Measurements from ENCODE around the gene TCEA2.

TCEA2 gene

GRCh38 chr20:64062596-64063388 is at the start of gene TCEA2:
TCEA2 (plus strand) TSS chr20:64063198; CDS start chr20:64063313, 115 bp downstream.
- TF ChIP-seq MAX (IDR thresholded peaks at IDR 0.05; ENCODE audit: low read depth, low read length) (peak; percentile 89), POLR2A (IDR thresholded peaks at IDR 0.05; ENCODE audit: extremely low read depth, insufficient read length) (peak; percentile 58), CTCF (IDR thresholded peaks at IDR 0.05; ENCODE audit: low read depth, low read length) (no peak), MYC (IDR thresholded peaks at IDR 0.05; ENCODE audit: low read depth, low read length) (peak; percentile 93)
- peak; percentile 96 for DNase-seq (ENCODE audit: low read depth)
- H3K4me3 ChIP-seq (ENCODE audit: low read depth, low read length) = peak within 1 kb of the TSS; percentile 56

GRCh38 chr20:64015635-64016034 is 47.4 kb upstream of the TCEA2 start:
- no peak for DNase-seq (ENCODE audit: low read depth)
- no peak overlapping the region for H3K4me3 ChIP-seq (ENCODE audit: low read depth, low read length)
- TF ChIP-seq MAX (IDR thresholded peaks at IDR 0.05; ENCODE audit: low read depth, low read length) (no peak), MYC (IDR thresholded peaks at IDR 0.05; ENCODE audit: low read depth, low read length) (no peak), CTCF (IDR thresholded peaks at IDR 0.05; ENCODE audit: low read depth, low read length) (no peak), POLR2A (IDR thresholded peaks at IDR 0.05; ENCODE audit: extremely low read depth, insufficient read length) (no peak)

- TF ChIP-seq MYC (IDR thresholded peaks at IDR 0.05; ENCODE audit: low read depth, low read length) (no peak), CTCF (IDR thresholded peaks at IDR 0.05; ENCODE audit: low read depth, low read length) (no peak), MAX (IDR thresholded peaks at IDR 0.05; ENCODE audit: low read depth, low read length) (no peak), POLR2A (IDR thresholded peaks at IDR 0.05; ENCODE audit: extremely low read depth, insufficient read length) (no peak)
- H3K4me3 ChIP-seq (ENCODE audit: low read depth, low read length) = no peak overlapping the region
- no peak for DNase-seq (ENCODE audit: low read depth)
Measured at GRCh38 chr20:64021124-64021975, 41.6 kb upstream of the TCEA2 start.

- H3K4me3 ChIP-seq (ENCODE audit: low read depth, low read length) = no peak overlapping the region
- DNase-seq (ENCODE audit: low read depth) = no peak
- no peak for TF ChIP-seq CTCF (IDR thresholded peaks at IDR 0.05; ENCODE audit: low read depth, low read length)
- no peak for TF ChIP-seq POLR2A (IDR thresholded peaks at IDR 0.05; ENCODE audit: extremely low read depth, insufficient read length)
- TF ChIP-seq MYC (IDR thresholded peaks at IDR 0.05; ENCODE audit: low read depth, low read length) = no peak
Measured at GRCh38 chr20:64022671-64023360, 40.2 kb upstream of the TCEA2 start.

GRCh38 chr20:64023361-64024140 is 39.4 kb upstream of the TCEA2 start:
- TF ChIP-seq POLR2A (IDR thresholded peaks at IDR 0.05; ENCODE audit: extremely low read depth, insufficient read length) = no peak
- no peak for TF ChIP-seq CTCF (IDR thresholded peaks at IDR 0.05; ENCODE audit: low read depth, low read length)
- TF ChIP-seq MYC (IDR thresholded peaks at IDR 0.05; ENCODE audit: low read depth, low read length) = no peak
- no peak for TF ChIP-seq MAX (IDR thresholded peaks at IDR 0.05; ENCODE audit: low read depth, low read length)
- no peak overlapping the region for H3K4me3 ChIP-seq (ENCODE audit: low read depth, low read length)
- no peak for DNase-seq (ENCODE audit: low read depth)
